Ishikawa (cell line): ENCODE measurements around the gene OR2W1.

ENCODE experiments used
- CEBPB ChIP-seq: IDR thresholded peaks from 2 replicates; pipeline ENCODE4 v1.6.1; 2012
- CREB1 ChIP-seq: IDR thresholded peaks from 2 replicates; pipeline ENCODE4 v1.6.1; 2012; ENCODE audit warnings: low read depth
- EGR1 ChIP-seq: IDR thresholded peaks from 2 replicates; pipeline ENCODE4 v1.6.1; 2012
- EP300 ChIP-seq: IDR thresholded peaks from 2 replicates; pipeline ENCODE4 v1.6.1; 2012; ENCODE audit warnings: borderline replicate concordance
- FOXM1 ChIP-seq: IDR thresholded peaks from 2 replicates; pipeline ENCODE4 v1.6.1; 2012; ENCODE audit warnings: low read depth, borderline replicate concordance
- NFIC ChIP-seq: IDR thresholded peaks from 2 replicates; pipeline ENCODE4 v1.6.1; 2012
- RAD21 ChIP-seq: IDR thresholded peaks from 2 replicates; pipeline ENCODE4 v1.6.1; 2012; ENCODE audit warnings: low read depth
- TAF1 ChIP-seq: IDR thresholded peaks from 2 replicates; pipeline ENCODE4 v1.6.1; 2012; ENCODE audit warnings: low read depth, mild to moderate bottlenecking
- TCF12 ChIP-seq: IDR thresholded peaks from 2 replicates; pipeline ENCODE4 v1.6.1; 2012; ENCODE audit warnings: low read depth
- TEAD4 ChIP-seq: IDR thresholded peaks from 2 replicates; pipeline ENCODE4 v1.6.1; 2012
- YY1 ChIP-seq: IDR thresholded peaks from 2 replicates; pipeline ENCODE4 v1.6.1; 2012; ENCODE audit warnings: low read depth
- ZBTB7A ChIP-seq: IDR thresholded peaks from 2 replicates; pipeline ENCODE4 v1.6.1; 2012; ENCODE audit warnings: low read depth
- TF ChIP-seq, protein P1 (sequence below): IDR thresholded peaks from 2 replicates; pipeline ENCODE4 v1.6.1; 2012; ENCODE audit warnings: low read depth, mild to moderate bottlenecking
- TF ChIP-seq, protein P2 (sequence below): IDR thresholded peaks from 2 replicates; pipeline ENCODE4 v1.6.1; 2012
- TF ChIP-seq, protein P3 (sequence below): IDR thresholded peaks from 2 replicates; pipeline ENCODE4 v1.6.1; 2012

The OR2W1 gene

DNA sequence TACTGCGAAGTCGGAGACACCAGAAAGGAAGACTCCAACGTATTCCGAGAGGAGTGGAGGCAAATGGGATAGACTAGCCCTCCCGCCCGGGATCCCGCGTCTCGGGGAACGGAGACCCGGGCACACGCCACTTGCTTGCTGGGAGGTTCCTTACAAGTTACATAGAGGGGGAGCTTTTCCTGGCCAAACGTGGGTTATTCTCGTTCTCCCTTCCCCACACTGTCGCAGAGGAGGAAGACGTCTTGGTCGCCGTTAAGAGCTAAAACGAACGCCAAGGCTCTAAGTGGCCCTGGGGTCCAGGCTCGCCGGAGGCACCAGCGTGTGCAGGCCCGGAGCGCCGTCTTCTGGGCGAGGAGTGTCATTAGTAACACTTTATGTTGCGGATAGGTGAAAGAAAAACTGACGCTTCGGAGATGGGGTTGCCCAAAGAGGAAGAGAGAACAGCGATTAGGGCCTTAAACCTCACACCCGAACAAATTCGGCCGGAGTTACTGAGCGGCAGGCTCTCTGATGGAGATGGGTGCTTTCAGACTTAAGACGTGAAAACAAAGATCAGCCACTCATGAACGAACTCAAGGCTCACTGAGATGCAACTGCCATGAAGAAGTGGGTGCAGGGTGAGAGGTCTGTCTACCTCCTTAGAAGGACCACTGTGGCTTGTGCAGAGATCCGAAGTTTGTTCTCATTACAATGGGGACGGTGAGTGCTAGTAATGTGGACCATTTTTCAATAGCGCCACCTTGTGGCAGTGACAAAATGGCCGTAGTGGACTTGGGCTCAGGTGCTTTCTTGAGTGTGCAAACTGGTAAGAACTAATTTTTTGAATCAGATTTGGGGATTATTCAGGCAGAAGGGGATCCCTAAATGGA, 28.2 kb downstream of the OR2W1 start:
- TF ChIP-seq RAD21 = peak; percentile 80
- no peak for TF ChIP-seq EP300
- no peak for TF ChIP-seq CREB1

DNA sequence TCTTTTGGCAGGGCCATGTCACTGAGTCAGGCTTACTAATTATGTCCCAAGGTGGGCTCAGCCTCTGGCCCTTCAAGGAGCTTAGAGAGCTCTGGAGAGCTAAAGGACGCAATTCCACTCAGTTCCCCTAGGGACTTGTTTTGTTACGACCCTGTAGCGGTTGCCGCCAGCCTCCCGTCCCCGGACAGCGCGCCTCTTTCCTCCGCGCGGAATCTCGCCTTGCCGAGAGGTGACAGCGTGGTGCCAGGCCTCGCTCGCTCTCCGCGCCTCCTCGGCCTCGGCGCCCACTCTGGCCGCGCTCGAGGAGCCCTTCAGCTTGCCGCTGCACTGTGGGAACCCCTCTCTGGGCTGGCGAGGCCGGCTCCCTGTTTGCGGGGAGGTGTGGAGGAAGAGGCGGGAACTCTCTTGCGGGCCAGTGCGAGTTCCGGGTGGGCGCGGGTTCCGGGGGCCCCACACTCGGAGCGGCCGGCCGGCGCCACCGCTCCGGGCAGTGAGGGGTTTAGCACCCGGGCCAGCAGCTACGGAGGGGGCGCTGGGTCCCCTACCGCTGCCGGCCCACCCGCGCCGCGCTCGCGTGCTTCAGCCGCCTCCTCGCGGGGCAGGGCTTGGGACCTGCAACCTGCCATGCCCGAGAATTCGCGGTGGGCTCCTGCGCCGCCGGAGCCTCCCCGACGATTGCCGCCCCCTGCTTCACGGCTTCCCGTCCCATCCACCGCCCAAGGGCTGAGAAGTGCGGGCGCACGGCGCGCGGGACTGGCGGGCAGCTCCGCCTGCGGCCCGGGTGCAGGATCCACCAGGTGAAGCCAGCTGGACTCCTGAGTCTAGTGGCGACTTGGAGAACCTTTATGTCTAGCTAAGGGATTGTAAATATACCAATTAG, 30.0 kb downstream of the OR2W1 start:
- TF ChIP-seq EP300 (no peak), CREB1 (no peak), TEAD4 (no peak), CEBPB (no peak), FOXM1 (no peak)

DNA sequence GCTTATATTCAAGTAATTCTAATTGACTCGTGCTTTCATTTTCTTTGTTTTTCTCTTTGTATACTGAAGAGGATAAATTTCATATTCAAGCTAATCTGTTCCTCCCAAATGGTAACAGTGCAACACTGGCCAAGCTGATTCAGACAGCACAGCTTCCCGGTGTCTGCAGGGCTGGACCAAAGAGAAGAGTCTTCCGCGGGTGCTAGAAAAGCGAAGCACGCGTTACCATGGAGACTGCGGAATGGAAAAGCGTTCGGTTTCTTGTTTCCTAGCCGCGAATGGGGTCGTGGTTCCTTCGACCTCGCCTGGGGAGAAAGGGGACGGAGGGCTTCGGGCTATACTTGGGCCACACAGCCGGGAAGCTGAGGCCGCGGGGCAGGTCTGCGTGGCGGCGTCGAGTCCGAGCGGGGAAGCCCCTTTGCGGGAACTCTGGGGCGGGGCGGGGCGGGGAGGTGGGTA, 33.7 kb downstream of the OR2W1 start:
- TF ChIP-seq EP300 (no peak), CEBPB (no peak), EGR1 (no peak), RAD21 (no peak), TCF12 (no peak), YY1 (no peak)
- TF ChIP-seq, protein P1, sequence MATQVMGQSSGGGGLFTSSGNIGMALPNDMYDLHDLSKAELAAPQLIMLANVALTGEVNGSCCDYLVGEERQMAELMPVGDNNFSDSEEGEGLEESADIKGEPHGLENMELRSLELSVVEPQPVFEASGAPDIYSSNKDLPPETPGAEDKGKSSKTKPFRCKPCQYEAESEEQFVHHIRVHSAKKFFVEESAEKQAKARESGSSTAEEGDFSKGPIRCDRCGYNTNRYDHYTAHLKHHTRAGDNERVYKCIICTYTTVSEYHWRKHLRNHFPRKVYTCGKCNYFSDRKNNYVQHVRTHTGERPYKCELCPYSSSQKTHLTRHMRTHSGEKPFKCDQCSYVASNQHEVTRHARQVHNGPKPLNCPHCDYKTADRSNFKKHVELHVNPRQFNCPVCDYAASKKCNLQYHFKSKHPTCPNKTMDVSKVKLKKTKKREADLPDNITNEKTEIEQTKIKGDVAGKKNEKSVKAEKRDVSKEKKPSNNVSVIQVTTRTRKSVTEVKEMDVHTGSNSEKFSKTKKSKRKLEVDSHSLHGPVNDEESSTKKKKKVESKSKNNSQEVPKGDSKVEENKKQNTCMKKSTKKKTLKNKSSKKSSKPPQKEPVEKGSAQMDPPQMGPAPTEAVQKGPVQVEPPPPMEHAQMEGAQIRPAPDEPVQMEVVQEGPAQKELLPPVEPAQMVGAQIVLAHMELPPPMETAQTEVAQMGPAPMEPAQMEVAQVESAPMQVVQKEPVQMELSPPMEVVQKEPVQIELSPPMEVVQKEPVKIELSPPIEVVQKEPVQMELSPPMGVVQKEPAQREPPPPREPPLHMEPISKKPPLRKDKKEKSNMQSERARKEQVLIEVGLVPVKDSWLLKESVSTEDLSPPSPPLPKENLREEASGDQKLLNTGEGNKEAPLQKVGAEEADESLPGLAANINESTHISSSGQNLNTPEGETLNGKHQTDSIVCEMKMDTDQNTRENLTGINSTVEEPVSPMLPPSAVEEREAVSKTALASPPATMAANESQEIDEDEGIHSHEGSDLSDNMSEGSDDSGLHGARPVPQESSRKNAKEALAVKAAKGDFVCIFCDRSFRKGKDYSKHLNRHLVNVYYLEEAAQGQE = no peak
- TF ChIP-seq, protein P2, sequence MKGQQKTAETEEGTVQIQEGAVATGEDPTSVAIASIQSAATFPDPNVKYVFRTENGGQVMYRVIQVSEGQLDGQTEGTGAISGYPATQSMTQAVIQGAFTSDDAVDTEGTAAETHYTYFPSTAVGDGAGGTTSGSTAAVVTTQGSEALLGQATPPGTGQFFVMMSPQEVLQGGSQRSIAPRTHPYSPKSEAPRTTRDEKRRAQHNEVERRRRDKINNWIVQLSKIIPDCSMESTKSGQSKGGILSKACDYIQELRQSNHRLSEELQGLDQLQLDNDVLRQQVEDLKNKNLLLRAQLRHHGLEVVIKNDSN = no peak

DNA sequence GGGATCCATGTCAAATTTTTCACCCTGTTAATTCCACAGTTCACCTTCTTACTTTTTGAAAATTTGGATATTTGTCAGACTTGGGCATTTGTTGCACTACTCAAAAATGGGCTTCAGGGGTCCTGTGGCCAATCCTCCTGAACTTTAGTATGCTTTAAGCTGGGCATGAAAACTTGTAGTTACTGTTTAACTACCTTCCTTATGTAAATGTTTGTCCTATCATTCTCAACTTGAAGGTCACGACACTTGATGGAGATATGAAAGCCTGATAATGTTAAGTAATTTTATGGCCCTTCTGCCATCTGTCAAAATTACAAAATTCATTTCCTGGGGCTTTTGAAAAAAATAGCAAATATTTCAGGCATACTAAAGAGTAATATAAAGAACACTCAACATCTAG, 35.6 kb downstream of the OR2W1 start:
- TF ChIP-seq, protein P1 = no peak
- TF ChIP-seq TCF12 (no peak), CEBPB (no peak), YY1 (no peak), EP300 (no peak), NFIC (no peak), ZBTB7A (no peak), RAD21 (no peak), EGR1 (no peak), TEAD4 (no peak)
- TF ChIP-seq, protein P3, sequence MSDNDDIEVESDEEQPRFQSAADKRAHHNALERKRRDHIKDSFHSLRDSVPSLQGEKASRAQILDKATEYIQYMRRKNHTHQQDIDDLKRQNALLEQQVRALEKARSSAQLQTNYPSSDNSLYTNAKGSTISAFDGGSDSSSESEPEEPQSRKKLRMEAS = no peak
- TF ChIP-seq, protein P2 = no peak

DNA sequence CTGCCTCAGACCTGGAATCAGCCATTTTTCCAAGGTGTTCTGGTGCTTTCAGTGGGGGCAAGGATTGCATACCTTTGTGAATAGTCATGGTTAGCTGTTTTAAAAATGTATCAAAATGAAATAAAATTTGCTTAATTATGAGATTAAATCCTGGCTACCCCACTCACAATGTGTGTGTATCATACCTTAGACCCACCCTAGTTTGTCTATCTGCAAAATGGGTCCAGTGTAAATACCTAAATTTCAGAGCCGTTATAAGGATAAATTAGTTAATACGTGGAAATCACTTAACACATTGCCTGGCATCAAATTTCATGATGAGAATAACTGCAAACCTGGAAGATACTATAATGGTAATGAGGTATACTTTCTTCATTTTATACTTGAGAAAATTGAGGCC, 36.9 kb downstream of the OR2W1 start:
- TF ChIP-seq RAD21 (no peak), TAF1 (no peak), EP300 (no peak), ZBTB7A (no peak), EGR1 (no peak), FOXM1 (no peak), NFIC (no peak), YY1 (no peak)
- TF ChIP-seq, protein P3 = no peak
- TF ChIP-seq, protein P1 = no peak
